HCT116 (cell line): ENCODE results near the gene RIF1.

Experiments used
- POLR2AphosphoS5 ChIP-seq: IDR thresholded peaks from 2 replicates; pipeline ENCODE4 v1.6.1; 2011; ENCODE audit warnings: mild to moderate bottlenecking, low read depth, low read length, moderate library complexity
- TCF7L2 ChIP-seq: IDR thresholded peaks from 2 replicates; pipeline ENCODE4 v1.7.0; 2011; ENCODE audit warnings: borderline replicate concordance, inconsistent platforms; ENCODE audit not compliant: insufficient read depth, insufficient read length; ENCODE audit errors: extremely low read depth
- ZNF274 ChIP-seq: fragments of 200-500 bp; sonication (Bioruptor generic); IDR thresholded peaks from 2 replicates; pipeline ENCODE4 v1.6.1; 2014; ENCODE audit warnings: mild to moderate bottlenecking, low read depth, low read length, inconsistent platforms

DNA sequence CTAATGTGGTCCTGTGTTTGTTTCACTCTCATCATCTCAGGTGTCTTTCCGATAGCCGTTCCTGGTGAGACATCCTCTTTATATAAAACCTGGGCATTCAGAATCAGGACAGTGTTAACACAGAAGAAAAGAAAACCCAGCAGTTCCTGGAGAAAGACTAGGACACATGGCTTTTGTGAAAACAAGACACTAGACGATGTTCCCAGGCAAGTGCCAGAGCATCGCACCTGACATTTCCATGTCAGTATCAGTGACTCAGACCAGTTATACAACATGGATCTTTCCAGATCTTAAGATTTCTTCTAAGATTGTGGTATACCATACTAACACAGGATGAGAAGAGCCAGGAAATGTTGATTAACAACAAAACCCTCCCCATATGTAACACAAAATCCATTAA is 96.5 kb downstream of the RIF1 start:
- TF ChIP-seq POLR2AphosphoS5 (no peak), TCF7L2 (no peak), ZNF274 (no peak)
